ENCODE data around the gene NPTX1. TPM values are rescaled to one million over a fixed set of nuclear protein-coding genes. Genes with fewer than 3 reads are reported as not detected.

NPTX1 gene
- total and polyA plus RNA-seq, 2 experiments from 2014 or later = 3.4 to 20.5 TPM

GRCh38 chr17:80502578-80502877, 26.1 kb upstream of the NPTX1 start (continued):
- no peak for TF ChIP-seq ZNF462 (CRISPR knock-in tag; IDR thresholded peaks at IDR 0.05)

DNA sequence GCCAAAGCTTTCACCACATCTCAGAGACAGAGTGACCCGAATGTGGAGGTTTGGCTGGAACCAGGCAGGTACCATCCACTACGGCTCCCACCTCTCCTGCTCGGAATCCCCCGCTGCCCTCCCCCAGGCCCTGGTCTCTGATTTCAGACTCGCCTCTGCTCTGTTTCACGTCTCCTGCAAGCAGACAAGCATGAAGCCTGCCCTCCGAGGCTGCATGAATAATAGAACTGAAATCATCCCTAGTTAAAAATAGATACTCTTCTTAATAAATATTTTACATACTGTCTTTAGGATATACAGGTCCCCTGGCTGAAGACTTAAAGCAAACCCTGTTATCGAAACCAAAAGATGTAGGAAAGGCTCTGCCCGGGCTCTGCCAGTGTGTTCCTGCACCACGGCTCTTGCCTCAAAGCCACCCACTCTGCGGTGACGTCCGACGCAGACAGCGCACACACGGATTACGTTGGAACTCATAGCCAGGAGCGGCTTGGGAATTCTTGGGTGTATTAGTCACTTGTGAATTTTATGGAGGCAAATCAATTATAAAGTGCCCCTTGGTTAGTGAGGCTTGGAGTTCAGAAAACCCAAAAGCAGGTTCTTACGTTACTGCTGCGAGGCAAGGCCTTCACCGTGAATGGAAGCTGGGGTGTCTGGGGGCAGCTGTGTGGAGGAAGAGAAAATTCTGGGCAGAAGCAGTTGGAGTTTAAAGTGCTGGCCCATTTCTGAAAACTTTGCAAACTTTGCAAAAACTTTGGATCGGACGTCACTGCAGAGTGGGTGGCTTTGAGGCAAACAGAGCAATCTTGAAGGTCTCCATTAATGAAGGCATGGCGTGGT, 25.6 kb upstream of the NPTX1 start:
- Histone ChIP-seq H4K20me1 (replicated peaks; ENCODE audit: insufficient read depth) (no peaks in the 10 kb centered on the region), H3F3A (replicated peaks; ENCODE audit: low read depth) (no peaks in the 10 kb centered on the region), H3K4me2 (no peak overlapping the region), H3K27ac (ENCODE audit: low read depth) (no peak overlapping the region), H3K36me3 (ENCODE audit: insufficient read depth) (no peaks in the 10 kb centered on the region), H3K27me3 (ENCODE audit: insufficient read depth) (no peaks in the 10 kb centered on the region), H2AFZ (no peak overlapping the region), H3K4me1 (ENCODE audit: insufficient read depth) (no peaks in the 10 kb centered on the region), H3K9me2 (ENCODE audit: insufficient read depth) (no peaks in the 10 kb centered on the region), H3K79me2 (replicated peaks; ENCODE audit: insufficient read depth) (no peaks in the 10 kb centered on the region), H3K4me3 (no peak overlapping the region)
- H3K4me1 Mint-ChIP-seq = peaks cover 5% of the 10 kb centered on the region
- no peak for DNase-seq (ENCODE audit: low spot score)
- no peaks in the 10 kb centered on the region for H3K9me3 Mint-ChIP-seq
- peaks cover 14% of the 10 kb centered on the region for H3K27me3 Mint-ChIP-seq (ENCODE audit: insufficient read depth, low read depth, poor library complexity)
- H3K27ac Mint-ChIP-seq = no peak overlapping the region
- ATAC-seq = peak; percentile 15; the same call in 2 of the 3 replicates
- H3K4me3 Mint-ChIP-seq = no peak overlapping the region
- peaks cover 3% of the 10 kb centered on the region; the same call in 1 of the 3 replicates for H3K36me3 Mint-ChIP-seq (ENCODE audit: low read depth)
- TF ChIP-seq ZNF462 (CRISPR knock-in tag; IDR thresholded peaks at IDR 0.05) (no peak), STAT1 (IDR thresholded peaks at IDR 0.05; ENCODE audit: unreplicated experiment) (no peak), CREB1 (CRISPR knock-in tag; IDR thresholded peaks at IDR 0.05; ENCODE audit: low read depth) (no peak)
- TF ChIP-seq, protein P1, sequence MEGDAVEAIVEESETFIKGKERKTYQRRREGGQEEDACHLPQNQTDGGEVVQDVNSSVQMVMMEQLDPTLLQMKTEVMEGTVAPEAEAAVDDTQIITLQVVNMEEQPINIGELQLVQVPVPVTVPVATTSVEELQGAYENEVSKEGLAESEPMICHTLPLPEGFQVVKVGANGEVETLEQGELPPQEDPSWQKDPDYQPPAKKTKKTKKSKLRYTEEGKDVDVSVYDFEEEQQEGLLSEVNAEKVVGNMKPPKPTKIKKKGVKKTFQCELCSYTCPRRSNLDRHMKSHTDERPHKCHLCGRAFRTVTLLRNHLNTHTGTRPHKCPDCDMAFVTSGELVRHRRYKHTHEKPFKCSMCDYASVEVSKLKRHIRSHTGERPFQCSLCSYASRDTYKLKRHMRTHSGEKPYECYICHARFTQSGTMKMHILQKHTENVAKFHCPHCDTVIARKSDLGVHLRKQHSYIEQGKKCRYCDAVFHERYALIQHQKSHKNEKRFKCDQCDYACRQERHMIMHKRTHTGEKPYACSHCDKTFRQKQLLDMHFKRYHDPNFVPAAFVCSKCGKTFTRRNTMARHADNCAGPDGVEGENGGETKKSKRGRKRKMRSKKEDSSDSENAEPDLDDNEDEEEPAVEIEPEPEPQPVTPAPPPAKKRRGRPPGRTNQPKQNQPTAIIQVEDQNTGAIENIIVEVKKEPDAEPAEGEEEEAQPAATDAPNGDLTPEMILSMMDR (conservative IDR thresholded peaks at IDR 0.05; ENCODE audit: low read depth in 2 of 2) = no peak
